HG02870 (cell line): ENCODE measurements around the gene C17orf114.
"Not testable (repeated sequence)": the region's sequence is repeated elsewhere in the genome, so short reads cannot be mapped to it uniquely, and the experiment has no call there.

Experiments
- ATAC-seq: cut with Tn5 transposase; IDR thresholded peaks from one replicate; pipeline ENCODE4 v1.9.1; 2021; ENCODE audit warnings: mild to moderate bottlenecking, moderate library complexity; ENCODE audit not compliant: unreplicated experiment

C17orf114 gene

DNA sequence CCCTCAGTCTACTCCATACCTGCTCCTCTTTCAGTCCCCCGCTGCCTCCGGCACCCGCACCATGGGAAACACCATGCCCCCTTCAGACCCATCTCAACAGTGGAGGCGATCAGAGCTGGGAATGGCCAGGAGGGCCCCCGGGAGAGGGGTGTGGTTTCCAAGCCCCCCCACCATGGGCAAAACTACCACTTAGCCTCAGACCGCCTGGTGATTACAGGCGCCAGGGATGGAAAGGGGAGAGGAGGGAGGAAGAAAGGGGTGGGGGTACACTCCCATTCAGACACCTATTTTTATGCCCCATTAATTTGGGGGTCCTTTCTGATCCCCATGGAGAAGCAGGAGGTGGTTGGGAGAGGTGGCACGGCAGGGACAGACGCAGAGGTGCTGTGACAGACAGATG, at the start of gene C17orf114:
Gene C17orf114 (minus strand): TSS at position 101 of the 400 bp plus-strand sequence.
- no peak for ATAC-seq

DNA sequence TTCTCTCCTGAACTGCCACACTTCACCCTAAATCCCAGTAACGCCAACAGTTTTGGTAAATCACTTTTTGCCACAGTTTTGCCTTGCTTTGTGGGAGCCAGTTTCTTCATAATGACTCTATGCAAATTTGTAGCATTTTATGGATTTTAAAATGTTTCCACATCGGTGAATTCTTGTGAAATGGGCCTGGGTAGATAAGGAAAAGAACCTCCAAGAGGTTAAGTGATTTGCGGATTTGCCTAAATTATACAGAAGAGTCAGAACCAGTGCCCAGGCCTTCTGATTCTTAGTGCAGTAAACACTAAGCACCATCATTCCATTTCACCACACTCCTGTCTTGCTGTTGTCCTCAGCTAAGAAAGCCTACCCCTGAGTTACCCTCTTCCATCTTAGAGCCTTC, 49.0 kb upstream of the C17orf114 start:
- no peak for ATAC-seq

DNA sequence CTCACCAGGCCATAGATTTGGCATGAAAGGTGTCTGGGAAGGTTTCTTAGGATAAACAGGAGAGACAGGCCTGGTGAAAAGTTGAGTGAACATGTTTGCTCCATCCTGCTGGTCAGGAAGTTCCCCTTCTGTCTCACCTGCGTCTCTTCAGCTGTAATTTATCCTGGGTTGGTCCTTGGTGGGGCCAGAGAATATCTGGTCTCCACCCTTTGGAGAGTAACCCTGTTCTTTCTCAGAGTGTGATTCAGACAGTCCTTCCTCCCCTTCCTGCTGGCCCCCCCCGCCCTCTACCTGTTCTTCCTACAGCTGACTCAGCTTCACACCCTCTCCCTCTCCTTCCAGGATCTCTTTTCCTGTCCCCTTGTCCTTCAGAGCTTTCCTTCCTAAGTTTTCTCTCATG, 48.1 kb upstream of the C17orf114 start:
- no peak for ATAC-seq

DNA sequence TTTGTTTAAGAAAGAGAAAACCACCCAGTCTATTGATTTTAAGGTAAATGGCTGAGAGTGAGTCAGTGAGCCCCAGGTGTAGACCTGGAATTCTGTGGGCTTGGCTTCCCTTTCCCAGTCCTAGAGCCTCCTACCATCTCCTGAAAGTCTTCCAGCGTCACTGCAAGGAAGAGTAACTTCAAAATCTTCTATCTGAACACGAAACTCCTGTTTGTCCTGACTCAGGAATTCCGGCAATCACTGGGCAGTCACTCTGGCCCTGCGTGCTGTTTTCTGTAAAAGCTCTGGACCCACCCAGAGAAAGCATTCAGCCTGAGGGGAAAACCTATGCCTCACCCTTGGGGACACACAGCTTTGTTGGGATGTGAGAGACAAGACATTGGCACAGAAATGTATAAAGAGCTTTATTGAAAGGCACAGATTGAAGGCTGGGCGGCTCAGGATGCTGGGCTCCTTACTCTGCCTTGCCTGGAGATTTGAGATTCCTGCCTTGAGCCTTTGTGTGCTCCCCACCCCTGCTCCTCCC, 46.9 kb upstream of the C17orf114 start:
- ATAC-seq: no peak

DNA sequence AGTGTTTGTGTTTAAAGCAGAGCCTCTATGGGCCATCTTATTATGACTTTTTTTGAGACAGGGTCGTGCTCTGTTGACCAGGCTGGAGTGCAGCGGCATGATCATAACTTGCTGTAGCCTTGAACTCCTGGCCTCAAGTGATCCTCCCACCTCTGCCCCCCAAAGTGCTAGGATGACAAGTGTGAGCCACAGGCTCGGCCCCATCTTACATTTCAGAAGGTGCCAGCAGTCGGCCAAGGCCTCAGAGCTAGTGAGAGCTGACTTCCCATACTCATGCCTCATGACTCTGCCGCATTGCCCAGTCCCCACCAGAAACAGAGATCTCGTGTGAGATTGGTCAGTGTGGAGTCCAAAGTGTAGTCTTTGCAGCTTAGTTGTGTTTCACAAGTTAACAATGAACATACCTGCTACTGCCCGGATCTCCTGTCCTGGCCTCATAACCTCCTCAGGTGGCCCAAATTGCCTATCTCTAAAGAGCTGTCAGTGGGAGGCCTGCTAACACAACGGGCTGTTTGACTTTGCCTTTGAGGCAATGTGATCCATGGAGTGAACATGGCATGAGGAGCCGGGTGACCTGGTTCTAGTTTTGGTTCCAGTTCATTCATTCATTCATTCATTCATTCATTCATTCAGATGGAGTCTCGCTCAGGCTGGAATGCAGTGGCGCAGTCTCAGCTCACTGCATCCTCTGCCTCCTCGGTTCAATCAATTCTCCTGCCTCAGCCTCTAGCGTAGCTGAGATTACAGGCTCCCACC, 44.7 kb upstream of the C17orf114 start:
- ATAC-seq: no peak

DNA sequence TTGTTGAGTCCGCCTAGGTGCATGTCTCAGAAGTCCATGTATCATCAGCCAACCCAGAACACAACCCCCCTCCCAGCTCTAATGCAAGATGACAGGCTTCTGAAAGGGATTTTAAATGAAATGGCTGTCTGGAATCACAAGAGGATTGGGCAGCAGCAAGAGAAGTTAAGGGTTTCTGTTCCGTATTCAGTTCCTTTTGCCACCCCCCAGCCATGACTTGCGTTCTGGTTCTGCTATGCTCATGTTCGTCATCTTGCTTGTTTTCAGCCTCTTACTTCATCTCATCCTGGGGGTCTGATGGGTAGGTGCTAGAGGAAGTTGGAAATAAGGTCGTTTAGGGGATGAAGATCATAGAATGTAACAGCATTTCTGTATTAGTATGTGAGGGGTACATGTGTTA, 43.0 kb upstream of the C17orf114 start:
- no peak for ATAC-seq

DNA sequence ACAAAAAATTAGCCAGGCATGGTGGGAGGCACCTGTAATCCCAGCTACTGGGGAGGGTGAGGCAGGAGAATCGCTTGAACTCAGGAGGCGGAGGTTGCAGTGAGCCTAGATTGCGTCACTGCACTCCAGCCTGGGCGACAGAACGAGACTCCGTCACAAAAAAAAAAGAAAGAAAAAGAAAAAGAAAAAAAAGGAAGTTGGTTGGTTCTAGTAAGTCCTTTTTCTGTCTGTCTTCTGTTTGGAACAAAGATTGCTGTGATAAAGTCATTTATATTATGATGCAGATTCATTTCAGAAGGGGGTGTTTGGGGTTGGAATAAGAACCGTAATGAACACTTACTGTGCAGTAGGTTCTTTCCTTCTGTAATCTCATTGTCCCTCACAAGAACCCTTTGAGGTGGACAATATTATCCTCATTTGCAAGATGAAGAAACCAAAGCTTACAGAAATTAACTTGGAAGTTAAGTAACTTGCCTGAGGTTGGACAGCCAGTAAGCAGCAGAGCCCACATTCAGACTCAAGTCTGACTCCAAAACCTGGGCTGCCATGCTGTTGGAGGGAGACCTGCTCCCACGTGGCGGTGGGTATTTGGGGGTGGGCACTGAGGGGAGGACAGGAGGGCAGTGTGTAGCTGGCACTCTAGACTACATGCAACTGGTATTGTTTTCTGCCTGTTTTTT, 41.3 kb upstream of the C17orf114 start:
- ATAC-seq: no peak

DNA sequence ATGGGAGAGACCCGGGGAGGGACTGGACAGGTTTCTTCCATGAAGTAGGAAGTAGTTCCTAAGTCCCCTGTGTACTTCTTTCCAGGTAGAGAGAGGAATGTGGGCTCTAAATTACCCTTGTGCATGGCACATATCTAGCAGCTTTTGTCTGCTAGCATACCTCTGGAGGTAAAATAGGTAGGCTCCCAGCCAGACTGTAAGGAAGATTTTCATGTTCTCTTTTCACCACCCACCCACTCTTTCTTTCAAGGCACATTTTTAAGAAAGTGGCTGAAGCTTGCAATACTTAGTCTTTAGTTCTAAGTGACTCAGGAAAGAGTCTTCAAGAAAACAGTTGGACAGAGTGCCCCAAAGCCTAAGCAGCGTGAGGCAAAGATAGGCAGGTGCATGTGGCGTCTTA, 40.2 kb upstream of the C17orf114 start:
- ATAC-seq: no peak

DNA sequence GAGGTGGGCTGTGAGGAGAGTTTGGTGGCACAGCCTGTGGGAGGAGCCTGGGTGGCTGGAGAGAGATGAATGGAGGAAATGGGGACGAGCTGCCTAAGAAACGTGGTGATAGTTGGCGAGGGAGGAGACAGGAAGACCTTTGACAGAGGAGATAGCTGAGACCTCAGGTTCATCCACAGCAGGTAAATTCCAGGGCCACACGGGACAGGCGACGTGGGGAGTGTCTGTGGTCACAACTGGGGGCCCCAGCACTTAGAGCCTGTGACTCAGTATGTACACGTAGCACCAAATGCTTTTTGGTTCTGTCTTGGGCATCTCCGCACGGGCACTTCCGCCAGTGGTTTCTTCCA, 38.7 kb upstream of the C17orf114 start:
- no peak for ATAC-seq

DNA sequence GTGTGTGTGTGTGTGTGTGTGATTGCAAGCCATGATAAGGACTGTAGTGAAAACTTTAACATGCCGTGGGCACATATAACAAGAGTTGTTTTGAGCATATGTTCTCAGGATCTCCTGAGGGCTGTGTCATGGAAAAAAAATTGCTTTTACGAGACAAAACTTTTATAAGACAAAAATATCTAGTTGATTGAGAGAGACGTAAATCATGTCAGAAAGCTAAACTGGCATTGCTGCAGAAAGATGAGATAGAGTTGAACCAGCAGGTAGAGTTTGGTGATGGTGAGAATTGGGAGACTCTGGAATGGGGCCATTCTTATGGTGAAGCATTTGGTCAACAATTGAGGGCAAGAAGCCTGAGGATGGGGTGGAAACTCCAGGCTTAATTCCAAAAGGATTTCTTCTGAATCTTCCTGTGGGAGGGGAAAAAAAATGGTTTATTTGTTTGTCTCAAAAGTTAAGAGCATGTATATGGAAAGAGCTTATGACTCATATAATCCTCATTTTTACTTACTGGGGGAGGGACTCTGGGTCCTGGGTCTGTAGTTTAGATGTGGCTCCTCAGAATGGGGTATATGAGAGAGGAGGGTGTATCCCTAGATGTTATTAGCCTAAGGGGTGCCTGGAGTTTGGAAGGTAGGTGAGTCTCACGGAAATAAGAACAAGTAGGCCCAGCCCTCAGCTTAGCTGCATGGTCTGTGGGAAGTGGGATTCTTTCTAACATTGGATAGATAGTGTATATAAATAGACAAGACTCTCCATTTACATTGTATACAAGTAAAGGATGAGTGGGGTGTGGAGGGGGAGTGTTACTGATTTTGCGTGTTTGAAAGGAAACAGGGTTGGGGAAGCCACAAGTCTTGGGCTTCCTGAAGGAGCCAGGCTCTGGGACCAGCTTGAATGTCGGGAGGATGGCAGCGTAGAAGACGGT, 38.1 kb upstream of the C17orf114 start:
- no peak for ATAC-seq

DNA sequence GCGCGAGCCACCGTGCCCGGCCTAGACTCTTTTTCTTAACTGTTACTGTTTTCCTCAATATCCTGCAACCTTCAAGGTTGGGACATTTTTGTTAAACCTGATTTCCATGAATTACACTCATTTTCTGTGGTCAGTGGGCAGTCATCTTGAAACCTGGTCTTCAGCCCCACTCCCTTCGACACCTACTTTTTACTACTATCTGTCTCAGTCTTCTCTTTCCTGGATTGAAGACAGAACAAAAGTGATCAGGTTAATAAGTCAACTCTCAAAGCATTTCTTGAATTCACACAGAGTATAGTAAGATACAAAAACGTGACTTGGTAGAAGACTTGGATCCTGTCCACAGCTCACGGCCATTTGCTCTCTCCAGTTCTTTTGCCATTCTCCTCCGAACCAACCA, 37.1 kb upstream of the C17orf114 start:
- ATAC-seq: no peak

DNA sequence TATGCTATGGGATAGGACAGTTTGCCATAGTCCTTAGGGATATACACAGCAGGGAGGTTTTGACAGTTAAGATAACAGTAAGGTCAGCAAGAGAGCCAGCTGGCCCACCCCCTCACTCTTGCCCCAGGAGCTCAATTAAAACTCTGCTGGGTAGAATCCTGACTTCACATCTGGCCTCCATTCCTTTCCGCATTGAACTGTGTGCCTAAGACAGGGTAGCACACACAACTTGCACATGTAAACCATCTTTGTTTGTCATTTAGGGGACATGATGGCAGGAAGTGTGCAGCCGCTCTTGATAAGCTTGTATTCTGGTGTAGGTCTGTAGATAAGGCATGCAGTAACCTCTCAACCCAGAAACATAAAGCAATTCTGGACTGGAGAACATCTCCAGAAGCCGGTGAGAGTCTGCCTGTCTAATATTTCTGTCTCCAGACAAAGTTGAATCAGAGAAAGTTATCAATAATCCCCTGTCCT, 36.2 kb upstream of the C17orf114 start:
- ATAC-seq: no peak

DNA sequence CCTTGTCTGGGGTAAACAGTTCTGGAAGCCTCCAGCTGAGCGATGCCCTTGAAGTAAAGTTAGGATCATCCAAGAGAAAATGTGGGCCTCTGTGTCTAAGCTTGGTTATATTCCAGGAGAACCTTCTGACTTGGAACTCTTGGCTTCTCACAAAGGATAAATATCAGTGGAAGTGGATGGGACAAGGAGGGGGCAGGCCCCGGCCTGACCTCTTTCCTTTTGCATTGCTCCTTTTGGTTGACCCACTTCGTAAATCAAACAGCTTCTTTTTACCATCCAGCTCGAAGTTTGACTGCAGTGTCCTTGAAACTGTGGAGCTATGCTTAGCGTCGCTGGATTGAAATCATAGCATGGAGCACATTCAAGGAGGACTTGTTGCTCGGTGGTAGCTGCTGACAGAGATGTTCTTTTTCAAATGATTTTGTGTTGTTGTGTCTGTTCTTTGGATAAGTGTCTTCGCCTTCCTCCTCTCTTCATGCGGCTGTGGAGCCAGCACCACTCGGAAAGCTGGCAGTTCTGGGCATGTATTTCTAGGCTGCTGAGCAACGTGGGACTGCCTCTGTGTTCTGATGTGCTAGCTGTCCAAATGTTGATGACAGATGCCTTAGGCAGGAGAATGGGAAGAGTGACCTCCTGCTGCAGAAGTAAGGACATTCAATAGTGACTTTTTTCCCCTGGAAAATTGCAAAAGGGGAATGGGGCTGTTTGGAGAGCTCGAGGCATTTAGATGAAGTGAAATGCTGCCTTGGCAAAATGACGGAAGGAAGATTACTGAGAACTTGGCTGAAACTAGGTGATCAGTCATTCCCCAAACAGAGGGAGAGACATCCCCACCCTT, 35.6 kb upstream of the C17orf114 start:
- no peak for ATAC-seq

DNA sequence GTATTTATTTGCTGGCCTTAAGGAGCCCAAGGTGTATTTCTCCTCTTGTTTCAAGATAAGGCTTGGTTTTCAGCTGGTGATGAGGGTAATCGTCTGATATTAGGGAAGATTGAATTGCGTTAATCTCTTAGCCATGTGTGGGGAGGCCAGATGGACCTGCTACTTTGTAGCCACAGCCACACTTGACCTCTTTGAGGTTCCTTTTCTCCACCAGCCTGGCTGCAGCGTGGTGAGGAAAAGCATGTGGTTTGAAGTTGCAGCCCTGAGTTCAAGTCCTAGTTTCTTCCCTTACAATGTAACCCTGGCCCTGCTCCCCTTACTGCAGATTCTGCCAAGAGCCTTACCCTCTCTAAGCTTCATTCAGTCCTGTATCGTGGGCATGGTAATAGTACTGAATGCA, 34.1 kb upstream of the C17orf114 start:
- ATAC-seq: no peak

DNA sequence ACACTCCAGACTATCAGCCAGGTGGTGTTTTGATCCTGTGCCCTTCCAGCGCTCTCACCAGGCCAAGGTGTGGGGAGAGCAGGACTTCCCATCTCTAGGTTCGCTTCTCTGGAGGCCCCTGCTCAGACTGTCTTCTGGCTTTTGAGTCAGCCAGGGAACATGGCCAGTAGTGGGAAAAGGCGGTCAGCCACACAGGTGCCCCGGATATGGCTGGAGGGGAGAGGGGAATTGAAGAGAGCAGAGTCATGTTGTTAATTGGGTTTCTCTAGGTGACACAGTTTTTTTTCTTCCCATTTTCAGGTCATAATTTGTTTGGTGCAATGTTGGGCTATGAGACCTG, 32.5 kb upstream of the C17orf114 start:
- ATAC-seq: no peak

DNA sequence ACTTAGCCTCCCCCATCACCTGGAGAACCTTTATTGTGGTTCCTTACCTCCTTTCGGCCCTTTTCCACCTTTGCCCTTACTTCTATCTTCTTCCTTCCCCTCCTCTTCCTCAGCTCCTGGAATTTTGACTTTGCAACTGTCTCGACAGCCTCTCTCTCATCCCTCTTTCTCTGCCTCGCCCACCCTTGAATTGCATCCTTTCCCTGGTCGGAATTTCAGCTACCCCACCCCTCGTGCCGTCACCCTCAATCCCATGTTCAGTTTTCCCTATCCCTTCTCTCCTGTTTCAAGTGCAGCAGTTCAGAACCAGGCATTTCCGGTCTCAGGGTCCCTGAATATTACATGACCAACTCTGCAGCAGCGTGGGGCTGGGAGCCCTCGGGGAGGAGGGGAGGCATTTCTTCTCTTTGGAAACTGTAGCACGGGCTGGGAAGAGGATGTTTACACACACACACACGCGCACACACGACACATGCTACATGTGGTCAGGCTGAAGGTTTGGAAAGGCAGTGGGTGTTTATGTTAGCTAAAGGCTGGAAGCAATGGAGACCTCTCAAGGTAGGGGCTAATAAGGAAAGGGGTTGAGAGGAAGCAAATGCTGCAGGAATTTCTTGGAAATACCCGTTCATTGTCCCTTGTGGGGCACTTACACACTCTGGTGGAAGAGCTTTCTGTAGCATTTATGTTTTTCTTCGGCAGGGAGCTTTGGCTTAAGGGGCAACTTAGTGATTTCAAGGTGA, 32.0 kb upstream of the C17orf114 start:
- ATAC-seq: no peak

DNA sequence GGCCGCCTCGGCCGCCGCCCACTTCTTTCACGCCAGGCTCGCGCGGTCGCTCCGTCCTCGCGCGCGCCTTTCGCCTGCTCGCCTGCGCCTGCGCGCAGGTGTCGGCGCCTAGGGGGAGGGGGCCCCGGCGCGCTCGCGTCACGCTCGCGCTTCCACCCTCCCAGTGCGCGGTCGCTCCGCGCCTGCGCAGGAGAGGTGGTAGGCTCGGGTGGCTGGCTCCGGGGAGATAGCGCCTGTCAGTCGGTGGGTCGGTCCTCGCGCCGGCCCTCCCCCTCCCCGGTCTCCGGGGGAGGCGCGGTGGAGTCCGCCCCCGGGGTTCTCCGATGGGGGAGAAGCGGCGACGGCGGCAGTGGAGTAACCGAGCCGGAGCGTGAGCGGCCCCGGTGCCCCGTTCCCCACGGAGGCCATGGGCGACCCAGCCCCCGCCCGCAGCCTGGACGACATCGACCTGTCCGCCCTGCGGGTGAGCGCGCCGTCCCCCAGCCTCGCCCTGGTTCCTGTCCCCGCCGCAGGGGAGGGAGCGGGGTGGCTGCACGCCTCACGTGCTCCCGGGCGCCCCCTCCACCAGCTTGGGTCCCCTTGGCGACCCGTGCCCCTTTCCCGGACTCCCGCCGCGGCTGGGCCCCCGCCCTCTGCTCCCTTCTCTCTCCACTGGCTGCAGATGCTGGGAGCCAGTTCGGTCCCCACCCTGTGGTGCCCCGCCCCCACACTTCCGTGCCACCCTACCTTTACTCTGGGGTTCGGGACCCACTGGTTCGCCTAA, 31.2 kb upstream of the C17orf114 start, which contains the start of gene MINK1:
Gene MINK1 (plus strand): TSS at position 163 of the 763 bp plus-strand sequence. CDS start 244 bp downstream, at position 407.
- ATAC-seq: peak; percentile 83

DNA sequence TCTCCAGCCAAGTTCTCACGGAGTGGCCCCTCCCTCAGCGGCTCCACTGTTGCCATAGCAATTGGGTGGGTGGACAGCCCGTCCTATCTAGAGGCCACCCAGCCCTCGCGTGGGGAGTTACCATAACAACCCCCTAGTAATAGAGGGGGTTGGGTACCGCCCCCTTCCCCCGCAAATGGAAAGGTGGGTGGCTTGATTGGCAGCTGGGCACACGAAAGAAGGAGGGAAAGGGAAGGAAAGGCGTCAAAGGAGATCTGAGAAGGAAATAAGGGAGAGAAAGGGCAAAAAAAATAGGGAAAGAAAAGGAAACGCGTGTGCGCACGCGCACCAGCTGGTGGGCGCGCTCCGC, 30.7 kb upstream of the C17orf114 start:
- ATAC-seq: not testable (repeated sequence)

DNA sequence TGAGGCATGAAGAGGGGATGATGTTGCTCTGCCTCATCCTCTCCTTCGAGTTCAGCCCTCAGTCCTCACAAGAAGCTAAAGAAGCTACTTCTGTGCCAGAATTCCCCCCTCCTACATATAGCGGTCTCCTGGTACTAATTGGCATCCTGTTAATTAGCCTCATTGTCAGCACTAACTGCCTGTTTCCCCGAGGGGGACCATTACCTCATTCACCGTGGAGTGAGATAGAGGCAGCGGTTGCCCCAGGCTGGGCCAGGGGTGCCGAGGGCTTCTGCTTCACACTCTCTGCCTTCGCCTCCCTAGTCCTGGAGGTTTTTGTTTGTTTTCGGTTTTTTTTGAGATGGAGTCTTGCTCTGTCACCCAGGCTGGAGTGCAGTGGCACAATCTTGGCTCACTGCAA, 25.3 kb upstream of the C17orf114 start:
- ATAC-seq: no peak
